Heart right ventricle (tissue), 16 donors: Measurements from ENCODE around the gene EEF2. TPM values are rescaled to one million over a fixed set of nuclear protein-coding genes. Genes with fewer than 3 reads are reported as not detected.

Experiments
- ATAC-seq, 8 donors: fragments of 200-7000 bp; cut with Tn5 transposase; one replicate each; pipeline ENCODE4 v1.9.1; 2020; ENCODE audit warnings: mild to moderate bottlenecking in 8 of 8, moderate library complexity in 8 of 8, moderate number of reproducible peaks in 1 of 8
- DNase-seq, 2 donors: peaks; one replicate each; pipeline ENCODE4 v3.0.0-alpha.2; 2020
- H3K27ac ChIP-seq, 10 donors: fragments of 200-600 bp; sonication (generic) in 2 of 10; one replicate each; pipeline versions ENCODE4 v1.5.0 to v1.8.0; 2020 to 2022; ENCODE audit warnings: mild to moderate bottlenecking in 3 of 10
- H3K27me3 ChIP-seq, 7 donors: fragments of 200-600 bp; one replicate each; pipeline ENCODE4 v1.8.0; 2021 to 2022; ENCODE audit warnings: mild to moderate bottlenecking in 2 of 7
- H3K36me3 ChIP-seq, 9 donors: fragments of 200-600 bp; sonication (generic) in 1 of 9; one replicate each; pipeline versions ENCODE4 v1.5.0 to v1.8.0; 2020 to 2022; ENCODE audit warnings: mild to moderate bottlenecking in 2 of 9
- H3K4me1 ChIP-seq, 9 donors: fragments of 200-600 bp; sonication (generic) in 1 of 9; one replicate each; pipeline versions ENCODE4 v1.5.0 to v1.8.0; 2020 to 2022; ENCODE audit warnings: mild to moderate bottlenecking in 4 of 9
- H3K4me3 ChIP-seq, 10 donors: fragments of 200-600 bp; sonication (generic) in 2 of 10; one replicate each; pipeline versions ENCODE4 v1.5.0 to v1.8.0; 2020 to 2022; ENCODE audit warnings: mild to moderate bottlenecking in 7 of 10, moderate library complexity in 2 of 10
- H3K9me3 ChIP-seq, 11 donors: fragments of 200-600 bp in 10 of 11; sonication (generic) in 2 of 11; one replicate each; pipeline versions ENCODE4 v1.5.0 to v1.8.0; 2013 to 2022; ENCODE audit warnings: mild to moderate bottlenecking in 2 of 11, control low read depth in 1 of 11, moderate library complexity in 1 of 11
- CTCF ChIP-seq, 9 donors: fragments of 200-600 bp; sonication (generic) in 2 of 9; IDR thresholded peaks; one replicate each; pipeline versions ENCODE4 v1.5.0 to v1.8.0; 2021 to 2022; ENCODE audit warnings: antibody characterized with exemption in 9 of 9, mild to moderate bottlenecking in 5 of 9, moderate library complexity in 1 of 9
- WGBS, 2 donors: extraction: QIAGEN DNeasy Blood & Tissue Kit; methylation state at CpG; one replicate each; pipeline ENCODE4 v1.1.7; 2013; ENCODE audit warnings: inconsistent platforms in 1 of 2; 5-methylcytosine and 5-hydroxymethylcytosine counted together
- intact Hi-C, 10 donors: fragments of 100-400 bp; cut with DNase I; formaldehyde crosslinking; loops; one replicate each; pipeline versions ENCODE4 v1.11.1 to v1.14.2; 2022
- polyA plus RNA-seq, 2 donors: library from polyadenylated mRNA; stranded (reverse); fragments of 200-250 nt; gene quantifications; one replicate each; pipeline ENCODE4 v1.2.3, GENCODE V29; 2013
- total RNA-seq, 10 donors: library from RNA; stranded (reverse); fragmentation: NEBNext Ultra II Directional in 3 of 10; extraction: Animal tissue kit (Norgen Biotek cat#: 25700) in 3 of 10; gene quantifications; one replicate each; pipeline versions ENCODE4 v1.2.1 to v1.2.4, GENCODE V29; 2021 to 2023
- donor health status: Arrhythmogenic right ventricular cardiomyopathy.
- donor health status: ischemic (EF 13 %, LVEDD 7.1; RV severe dilation, severe dysfunction).
- donor health status: healthy with polysubstance abuse.
- donor health status: DM: no; HTN: yes; CAD: no.
- donor health status: DM: no; HTN: no; CAD: no.
- donor health status: ischemic (EF 25% LVEDD 6.9; RV normal size, moderate dysfunction).
- donor health status: ischemic (EF 25% LVEDD 5.7; RV mildly dilated, moderate dysfunction).
- donor health status: healthy.
- donor health status: DM: yes; HTN: yes; CAD: no.
- donor health status: Ischemic cardiomyopathy.
- donor health status: ischemic (EF 35%, LVEDD 5.7; RV mildly dilated, moderate dysfunction).
- donor health status: nonischemic (EF 11% LVEDD 7.7; RV severe dilation, severe dysfunction).
- donor health status: DM: yes; HTN: yes; CAD: no.
- donor health status: PGD.
- donor health status: ischemic (EF 29% LVEDD 5.4; RV normal size, mild dysfunction).
- donor health status: nonischemic (EF 23%, LVEDD 6.1; RV moderate dilation, normal function).

EEF2 gene
- total and polyA plus RNA-seq, 12 donors: 704 to 2,887 (median 2,554) TPM

GRCh38 chr19:3995607-3996006, 10.3 kb upstream of the EEF2 start:
- no peak for TF ChIP-seq CTCF (IDR thresholded peaks at IDR 0.05)
- no peak overlapping the region for H3K27ac ChIP-seq
- H3K4me1 ChIP-seq: no peaks in the 10 kb centered on the region
- H3K9me3 ChIP-seq: no peaks in the 10 kb centered on the region
- intact Hi-C loops: loop anchor here in 1 of 10 donors (10.0 kb wide), 1 partner anchor 119 kb away; no protein-coding TSS in a partner anchor
- H3K36me3 ChIP-seq: no peaks in the 10 kb centered on the region
- no peaks in the 10 kb centered on the region for H3K27me3 ChIP-seq
- ATAC-seq (no peak), DNase-seq (no peak)
- H3K4me3 ChIP-seq: no peak overlapping the region
- 86 to 88% methylated on average over 6 of the region's 6 CpGs for WGBS, 2 donors

DNA sequence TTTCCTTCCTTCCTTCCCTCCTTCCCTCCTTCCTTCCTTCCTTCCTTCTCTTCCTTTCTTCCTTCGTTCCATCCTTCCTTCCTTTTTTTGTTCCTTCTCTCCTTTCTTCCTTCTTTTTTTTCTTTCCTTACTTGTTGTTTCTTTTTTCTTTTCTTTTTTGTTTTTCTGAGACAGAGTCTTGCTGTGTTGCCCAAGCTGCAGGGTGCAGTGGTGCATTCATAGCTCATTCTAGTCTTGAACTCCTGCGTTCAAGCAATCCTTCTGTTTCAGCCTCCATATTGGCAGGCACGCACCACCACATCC, 5.5 kb upstream of the EEF2 start:
- ATAC-seq: no peak
- DNase-seq: no peak
- no peaks in the 10 kb centered on the region for H3K27me3 ChIP-seq
- H3K36me3 ChIP-seq: no peaks in the 10 kb centered on the region
- H3K4me1 ChIP-seq: peaks cover 0 to 26% (median 22%) of the 10 kb centered on the region in 9 donors
- no peak overlapping the region for H3K27ac ChIP-seq
- H3K9me3 ChIP-seq: no peaks in the 10 kb centered on the region
- H3K4me3 ChIP-seq: no peak overlapping the region
- no peak for TF ChIP-seq CTCF (IDR thresholded peaks at IDR 0.05)
- WGBS, 2 donors: 70 to 78% methylated on average over 3 of the region's 3 CpGs
- intact Hi-C loops: loop anchor here in 1 of 10 donors (10.0 kb wide), 1 partner anchor 124 kb away; no protein-coding TSS in a partner anchor

GRCh38 chr19:3987619-3988371, 2.5 kb upstream of the EEF2 start:
- peaks cover 6 to 46% (median 40%) of the 10 kb centered on the region in 9 donors for H3K4me1 ChIP-seq
- WGBS, 2 donors: 10% methylated on average over 30 of the region's 30 CpGs
- peak overlapping the region in 6 of 10 donors; percentile 5 to 100 (median 89) for H3K4me3 ChIP-seq
- no peaks in the 10 kb centered on the region for H3K27me3 ChIP-seq
- H3K36me3 ChIP-seq: peaks cover 4 to 16% (median 14%) of the 10 kb centered on the region in 9 donors
- ATAC-seq: peak in 6 of 8 donors; percentile 2 to 36 (median 14)
- peak; percentile 85 to 91 for DNase-seq
- H3K9me3 ChIP-seq: no peaks in the 10 kb centered on the region
- intact Hi-C loops: loop anchor here (2.0 to 10.0 kb wide), 11 partner anchors 75 to 225 kb away; partner anchors contain the start of genes MRPL54 (in 2 of the 10), ANKRD24 (in 1 of the 10), APBA3 (in 1 of the 10) and MAP2K2 (in 1 of the 10)
- peak; percentile 84 to 94 (median 90) for TF ChIP-seq CTCF (IDR thresholded peaks at IDR 0.05)
- H3K27ac ChIP-seq: peak overlapping the region in 6 of 10 donors; percentile 34 to 100 (median 94)

DNA sequence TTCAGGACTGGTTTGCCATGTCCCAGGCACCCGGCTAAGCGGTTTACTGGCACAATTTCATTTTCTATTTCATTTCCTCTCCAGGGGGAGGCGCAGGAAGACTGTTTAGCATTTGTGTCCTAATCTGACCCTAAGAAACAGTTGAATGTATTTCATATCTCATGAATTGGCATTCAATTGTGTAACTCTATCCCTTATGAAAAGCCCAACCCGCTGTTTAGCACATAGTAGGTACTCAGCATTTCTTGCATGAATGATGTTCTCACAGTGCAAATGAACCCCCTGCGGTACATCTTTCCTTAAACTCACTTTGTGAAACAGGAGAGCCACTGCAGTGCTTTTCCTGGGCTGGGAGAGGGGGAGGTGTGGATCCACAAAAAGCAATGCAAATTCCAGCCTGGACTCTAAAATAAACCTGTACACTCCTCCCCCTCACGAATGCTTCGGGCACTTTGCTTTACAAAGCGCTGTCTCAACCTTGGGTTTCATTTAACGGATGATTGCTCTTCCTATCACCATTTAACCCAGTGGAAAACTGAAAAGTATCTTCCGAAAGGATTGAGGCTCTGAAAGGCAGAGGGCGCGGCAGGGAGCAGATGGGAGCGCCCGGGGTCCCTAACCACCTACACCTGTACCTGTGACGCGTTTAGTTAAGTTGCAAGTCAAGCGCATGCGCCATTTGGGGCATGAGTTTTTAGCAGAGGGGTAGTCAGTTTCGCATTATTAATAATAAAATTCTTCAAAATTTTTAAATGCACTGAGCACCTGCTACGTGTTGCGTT, 1.2 kb upstream of the EEF2 start:
- H3K9me3 ChIP-seq: no peaks in the 10 kb centered on the region
- peak; percentile 19 to 76 (median 62) for ATAC-seq
- peaks cover 12 to 30% (median 27%) of the 10 kb centered on the region in 9 donors for H3K36me3 ChIP-seq
- intact Hi-C loops: loop anchor here (1.0 to 10.0 kb wide), 12 partner anchors 76 to 224 kb away; partner anchors contain the start of genes MRPL54 (in 2 of the 10), ANKRD24 (in 1 of the 10), APBA3 (in 1 of the 10) and MAP2K2 (in 1 of the 10)
- peaks cover 6 to 56% (median 45%) of the 10 kb centered on the region in 9 donors for H3K4me1 ChIP-seq
- H3K4me3 ChIP-seq: peak overlapping the region in 9 of 10 donors; percentile 85 to 100 (median 94)
- peak; percentile 42 to 78 (median 69) for TF ChIP-seq CTCF (IDR thresholded peaks at IDR 0.05)
- no peaks in the 10 kb centered on the region for H3K27me3 ChIP-seq
- WGBS, 2 donors: 3% methylated on average over 21 of the region's 21 CpGs
- DNase-seq: peak in 1 of 2 donors; percentile 72
- H3K27ac ChIP-seq: peak overlapping the region in 9 of 10 donors; percentile 89 to 100 (median 96)
